Stimulated activated CD8-positive, alpha-beta memory T cell treated with anti-CD3 and anti-CD28 coated beads, Interleukin-4, amount 100 ng/mL, for 48 hours (primary cell): ENCODE results near the gene USP32.

ENCODE experiments used
- DNase-seq: peaks from one replicate; pipeline ENCODE4 v3.0.0-alpha.2; 2020

USP32 gene

GRCh38 chr17:60149691-60150582 lies 242.0 kb downstream of the USP32 start, which contains the start of gene CA4:
Gene CA4, plus strand, starts transcription at chr17:60149973. Its CDS starts 62 bp downstream, at chr17:60150035.
- no peak for DNase-seq

GRCh38 chr17:60148373-60148772 lies 243.6 kb downstream of the USP32 start:
- no peak for DNase-seq

- no peak for DNase-seq
Observed at GRCh38 chr17:60147553-60148223, 244.2 kb downstream of the USP32 start.

- no peak for DNase-seq
Observed at GRCh38 chr17:60146206-60146605, 245.7 kb downstream of the USP32 start.

- no peak for DNase-seq
Observed at GRCh38 chr17:60145006-60145935, 246.7 kb downstream of the USP32 start.

- peak; percentile 90 for DNase-seq
Observed at GRCh38 chr17:60142872-60143499, 248.9 kb downstream of the USP32 start.

GRCh38 chr17:60141111-60142018 lies 250.6 kb downstream of the USP32 start:
- no peak for DNase-seq

GRCh38 chr17:60139438-60140285 lies 252.3 kb downstream of the USP32 start:
- DNase-seq: peak; percentile 79

- DNase-seq: no peak
Observed at GRCh38 chr17:60138769-60139437, 253.0 kb downstream of the USP32 start.

- no peak for DNase-seq
Observed at GRCh38 chr17:60137731-60138130, 254.2 kb downstream of the USP32 start.

- no peak for DNase-seq
Observed at GRCh38 chr17:60135951-60136666, 255.8 kb downstream of the USP32 start.

GRCh38 chr17:60135151-60135950 lies 256.6 kb downstream of the USP32 start:
- peak; percentile 87 for DNase-seq

- peak; percentile 51 for DNase-seq
Observed at GRCh38 chr17:60134396-60135150, 257.4 kb downstream of the USP32 start.

GRCh38 chr17:60130466-60130865 lies 261.5 kb downstream of the USP32 start:
- no peak for DNase-seq

GRCh38 chr17:60129164-60129563 lies 262.8 kb downstream of the USP32 start:
- DNase-seq: no peak
